DOHH2 (cell line): ENCODE measurements around the gene SMC1B.

Source experiments
- EZH2phosphoT487 ChIP-seq: fragments of 200-600 bp; sonication (generic); IDR thresholded peaks from 2 replicates; pipeline ENCODE4 v1.6.1; 2017; ENCODE audit warnings: borderline replicate concordance, mild to moderate bottlenecking, antibody characterized with exemption, low read length, moderate library complexity, mixed read lengths
- TF ChIP-seq, protein P1 (sequence below): fragments of 200-600 bp; sonication (generic); IDR thresholded peaks from one replicate; pipeline ENCODE4 v1.5.1; 2014; ENCODE audit warnings: antibody characterized with exemption, mild to moderate bottlenecking, low read depth, low read length; ENCODE audit not compliant: poor library complexity, severe bottlenecking

DNA sequence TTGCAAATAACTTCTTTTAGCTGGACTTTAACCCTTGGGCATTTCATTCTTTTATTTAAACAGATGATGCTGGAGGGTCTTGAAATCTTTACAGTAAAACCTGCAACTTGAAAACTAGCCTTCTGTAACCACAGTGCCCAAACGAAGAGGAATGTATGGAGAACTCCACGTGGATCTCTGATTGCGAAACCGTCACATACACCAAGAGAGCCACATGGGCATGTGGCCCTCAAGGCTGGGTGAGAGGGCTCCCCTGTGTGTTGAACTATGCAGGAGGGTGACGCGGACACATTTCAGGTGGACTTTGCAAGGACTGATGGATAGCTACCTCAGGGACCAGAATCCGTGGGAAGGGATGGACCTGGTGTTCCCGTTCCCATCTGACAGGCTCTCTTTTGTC is 73.1 kb downstream of the SMC1B start:
- TF ChIP-seq EZH2phosphoT487, result no peak
- TF ChIP-seq, protein P1, sequence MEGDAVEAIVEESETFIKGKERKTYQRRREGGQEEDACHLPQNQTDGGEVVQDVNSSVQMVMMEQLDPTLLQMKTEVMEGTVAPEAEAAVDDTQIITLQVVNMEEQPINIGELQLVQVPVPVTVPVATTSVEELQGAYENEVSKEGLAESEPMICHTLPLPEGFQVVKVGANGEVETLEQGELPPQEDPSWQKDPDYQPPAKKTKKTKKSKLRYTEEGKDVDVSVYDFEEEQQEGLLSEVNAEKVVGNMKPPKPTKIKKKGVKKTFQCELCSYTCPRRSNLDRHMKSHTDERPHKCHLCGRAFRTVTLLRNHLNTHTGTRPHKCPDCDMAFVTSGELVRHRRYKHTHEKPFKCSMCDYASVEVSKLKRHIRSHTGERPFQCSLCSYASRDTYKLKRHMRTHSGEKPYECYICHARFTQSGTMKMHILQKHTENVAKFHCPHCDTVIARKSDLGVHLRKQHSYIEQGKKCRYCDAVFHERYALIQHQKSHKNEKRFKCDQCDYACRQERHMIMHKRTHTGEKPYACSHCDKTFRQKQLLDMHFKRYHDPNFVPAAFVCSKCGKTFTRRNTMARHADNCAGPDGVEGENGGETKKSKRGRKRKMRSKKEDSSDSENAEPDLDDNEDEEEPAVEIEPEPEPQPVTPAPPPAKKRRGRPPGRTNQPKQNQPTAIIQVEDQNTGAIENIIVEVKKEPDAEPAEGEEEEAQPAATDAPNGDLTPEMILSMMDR, result no peak
